Astrocyte (in vitro differentiated cells and primary cell): ENCODE data around the gene PPL.

ENCODE experiments used
- EZH2 ChIP-seq: IDR thresholded peaks from 2 replicates; pipeline ENCODE4 v1.6.1; 2012; ENCODE audit warnings: mild to moderate bottlenecking, low read length, inconsistent platforms; ENCODE audit not compliant: insufficient read depth
- TF ChIP-seq, protein P1 (sequence below): IDR thresholded peaks from 2 replicates; pipeline ENCODE4 v1.5.1; 2011; ENCODE audit warnings: low read depth, mild to moderate bottlenecking, inconsistent platforms, low read length, moderate library complexity; ENCODE audit not compliant: insufficient read depth

DNA sequence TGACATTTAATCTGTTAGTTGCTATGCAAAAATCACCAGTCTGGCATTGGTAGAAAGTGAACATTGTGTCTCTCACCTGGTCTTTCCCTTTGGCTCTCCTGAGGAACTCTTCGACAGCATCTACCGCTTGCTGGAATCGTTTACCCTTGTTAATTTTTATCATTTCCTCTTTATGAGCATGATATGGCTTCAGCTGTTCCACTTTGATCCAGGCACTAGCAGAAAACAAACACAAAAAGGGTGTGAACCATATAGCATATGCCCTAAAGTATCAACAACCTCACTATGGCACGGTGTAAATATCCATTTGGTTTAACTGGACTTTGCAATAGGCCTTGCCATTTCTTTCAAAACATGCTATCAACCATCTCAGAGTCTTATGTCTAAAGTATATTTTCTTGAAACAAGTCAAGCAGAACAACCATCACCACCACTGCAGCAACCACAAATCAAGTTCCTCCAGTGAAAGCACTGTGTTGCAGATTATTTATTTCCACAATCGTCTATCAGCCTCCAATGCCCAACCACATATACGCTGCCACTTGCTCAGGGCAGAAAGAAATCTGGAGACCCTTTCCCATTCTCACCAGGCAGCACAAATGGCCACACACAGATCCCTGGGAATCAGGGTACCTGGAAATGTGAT lies 104.1 kb downstream of the PPL start:
- TF ChIP-seq, protein P1, sequence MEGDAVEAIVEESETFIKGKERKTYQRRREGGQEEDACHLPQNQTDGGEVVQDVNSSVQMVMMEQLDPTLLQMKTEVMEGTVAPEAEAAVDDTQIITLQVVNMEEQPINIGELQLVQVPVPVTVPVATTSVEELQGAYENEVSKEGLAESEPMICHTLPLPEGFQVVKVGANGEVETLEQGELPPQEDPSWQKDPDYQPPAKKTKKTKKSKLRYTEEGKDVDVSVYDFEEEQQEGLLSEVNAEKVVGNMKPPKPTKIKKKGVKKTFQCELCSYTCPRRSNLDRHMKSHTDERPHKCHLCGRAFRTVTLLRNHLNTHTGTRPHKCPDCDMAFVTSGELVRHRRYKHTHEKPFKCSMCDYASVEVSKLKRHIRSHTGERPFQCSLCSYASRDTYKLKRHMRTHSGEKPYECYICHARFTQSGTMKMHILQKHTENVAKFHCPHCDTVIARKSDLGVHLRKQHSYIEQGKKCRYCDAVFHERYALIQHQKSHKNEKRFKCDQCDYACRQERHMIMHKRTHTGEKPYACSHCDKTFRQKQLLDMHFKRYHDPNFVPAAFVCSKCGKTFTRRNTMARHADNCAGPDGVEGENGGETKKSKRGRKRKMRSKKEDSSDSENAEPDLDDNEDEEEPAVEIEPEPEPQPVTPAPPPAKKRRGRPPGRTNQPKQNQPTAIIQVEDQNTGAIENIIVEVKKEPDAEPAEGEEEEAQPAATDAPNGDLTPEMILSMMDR = no peak
- TF ChIP-seq EZH2 = no peak
